Urinary bladder (tissue), 4 donors: ENCODE measurements around the gene RGS3. TPM values are rescaled to one million over a fixed set of nuclear protein-coding genes. Genes with fewer than 3 reads are reported as not detected.
"Not testable (repeated sequence)": the region's sequence is repeated elsewhere in the genome, so short reads cannot be mapped to it uniquely, and the experiment has no call there.

Experiments used
- DNase-seq: peaks from one replicate; pipeline ENCODE4 v3.0.0-alpha.2; 2015; ENCODE audit errors: extremely low spot score
- H3K27ac ChIP-seq: one replicate; pipeline ENCODE4 v1.5.1; 2013; ENCODE audit warnings: low read depth, mild to moderate bottlenecking, moderate library complexity
- H3K36me3 ChIP-seq: one replicate; pipeline ENCODE4 v1.6.1; 2013; ENCODE audit warnings: mild to moderate bottlenecking, moderate library complexity; ENCODE audit not compliant: insufficient read depth
- H3K4me1 ChIP-seq: one replicate; pipeline ENCODE4 v1.6.1; 2013; ENCODE audit warnings: mild to moderate bottlenecking, moderate library complexity; ENCODE audit not compliant: insufficient read depth
- H3K4me3 ChIP-seq: one replicate; pipeline ENCODE4 v1.5.1; 2013; ENCODE audit warnings: low read depth, low read length
- WGBS: extraction: QIAGEN DNeasy Blood & Tissue Kit; methylation state at CpG from one replicate; pipeline ENCODE4 v1.1.7; 2013; 5-methylcytosine and 5-hydroxymethylcytosine counted together
- polyA plus RNA-seq: library from polyadenylated mRNA; stranded (reverse); fragments of 200-250 nt; gene quantifications from one replicate; pipeline ENCODE4 v1.2.3, GENCODE V29; 2013
- total RNA-seq: library from RNA; depleted of rRNA; stranded (reverse); fragments of >200 nt; gene quantifications from one replicate; pipeline ENCODE4 v1.2.3, GENCODE V29; 2014
- donor health status: healthy with polysubstance abuse.
- donor health status: healthy.

RGS3 gene
- total and polyA plus RNA-seq, 2 donors = 28.5 to 52.4 TPM

DNA sequence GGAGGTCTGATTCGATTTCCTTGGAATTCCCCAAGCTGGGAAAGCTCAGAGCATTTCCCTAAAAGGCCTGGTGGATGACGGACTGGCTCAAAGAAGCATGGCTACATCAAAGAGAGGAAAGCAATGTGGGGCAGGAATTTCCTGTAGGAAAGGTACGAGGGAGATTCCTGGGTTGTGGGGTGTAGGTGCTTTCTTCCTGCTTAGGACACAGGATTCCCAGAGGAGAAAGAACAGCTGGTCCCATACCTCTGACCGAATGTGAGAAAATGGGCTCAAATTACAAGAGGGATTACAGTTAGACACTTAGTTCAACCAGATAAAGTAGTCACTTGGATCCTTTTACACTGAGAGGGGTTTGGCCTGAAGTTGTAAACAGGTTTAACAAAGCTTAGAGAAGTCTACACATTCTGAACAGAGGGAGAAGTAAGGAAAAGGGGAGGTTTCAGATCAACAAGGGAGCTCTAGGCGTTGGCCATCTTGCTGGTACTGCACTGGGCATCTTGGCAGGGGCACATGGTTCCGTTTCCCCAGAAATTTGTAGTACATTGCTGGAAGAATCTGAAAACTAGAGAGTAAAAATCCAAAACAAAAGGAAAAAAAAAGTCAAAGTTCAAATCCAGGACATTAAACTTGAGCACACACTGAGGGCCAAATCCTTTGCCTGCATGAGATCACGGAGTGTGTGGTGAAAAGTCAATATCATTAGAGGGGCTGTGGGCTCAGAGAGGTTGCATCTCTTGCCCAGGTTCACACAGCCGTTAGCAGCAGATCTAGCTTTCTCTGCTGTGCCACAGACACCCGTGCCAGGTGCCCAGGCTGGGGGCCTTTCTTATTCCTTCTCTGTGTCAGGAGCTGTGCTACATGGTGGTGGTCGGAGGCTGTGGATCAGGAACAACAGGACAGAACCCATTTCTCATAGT lies 171.3 kb downstream of the RGS3 start:
- 59% methylated on average over 10 of the region's 10 CpGs for WGBS
- Histone ChIP-seq H3K27ac (no peak overlapping the region), H3K36me3 (no peaks in the 10 kb centered on the region), H3K4me3 (no peak overlapping the region), H3K4me1 (no peaks in the 10 kb centered on the region)
- DNase-seq = no peak

DNA sequence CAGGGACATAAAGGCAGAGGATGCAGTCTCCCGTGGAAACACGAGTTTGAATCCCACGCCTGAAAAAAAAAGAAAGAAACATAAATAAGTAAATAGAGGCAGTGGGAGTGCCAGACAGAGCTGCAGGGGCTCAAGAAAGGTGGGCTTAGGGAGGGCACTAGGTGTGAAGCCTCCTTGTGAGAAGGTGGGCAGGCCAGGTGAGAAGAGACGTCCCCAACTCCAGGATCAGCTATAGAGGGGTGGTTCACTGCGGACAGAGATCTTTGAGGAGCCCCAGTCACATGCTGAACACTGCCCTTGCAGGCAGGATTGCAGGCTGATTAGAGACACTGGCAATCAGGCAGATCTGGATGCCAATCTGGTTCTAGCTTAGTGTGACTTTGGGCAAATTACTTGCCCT lies 172.1 kb downstream of the RGS3 start:
- Histone ChIP-seq H3K4me3 (no peak overlapping the region), H3K27ac (no peak overlapping the region), H3K4me1 (no peaks in the 10 kb centered on the region), H3K36me3 (no peaks in the 10 kb centered on the region)
- WGBS = 89% methylated on average over 5 of the region's 5 CpGs
- DNase-seq = no peak

DNA sequence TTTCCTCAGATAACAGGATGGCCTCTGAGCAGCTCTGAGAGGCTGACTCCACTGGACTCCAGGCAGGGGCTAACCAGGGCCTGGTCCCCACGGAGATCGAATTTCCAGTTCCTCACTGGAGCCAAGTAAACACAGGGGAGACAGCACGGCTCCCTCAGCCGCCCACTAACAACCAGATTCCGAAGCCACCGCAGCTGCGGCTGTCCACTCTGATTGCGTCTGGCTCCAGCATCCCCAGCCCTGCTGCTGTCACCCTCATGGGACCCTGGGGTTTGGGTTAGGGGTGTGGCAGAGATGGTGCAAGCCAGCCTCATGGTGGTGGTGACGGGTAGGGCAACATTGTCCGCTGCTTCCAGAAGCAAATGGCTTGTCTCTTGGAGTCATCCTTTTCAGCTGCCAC lies 172.6 kb downstream of the RGS3 start:
- no peaks in the 10 kb centered on the region for H3K4me1 ChIP-seq
- WGBS = 61% methylated on average over 10 of the region's 10 CpGs

DNA sequence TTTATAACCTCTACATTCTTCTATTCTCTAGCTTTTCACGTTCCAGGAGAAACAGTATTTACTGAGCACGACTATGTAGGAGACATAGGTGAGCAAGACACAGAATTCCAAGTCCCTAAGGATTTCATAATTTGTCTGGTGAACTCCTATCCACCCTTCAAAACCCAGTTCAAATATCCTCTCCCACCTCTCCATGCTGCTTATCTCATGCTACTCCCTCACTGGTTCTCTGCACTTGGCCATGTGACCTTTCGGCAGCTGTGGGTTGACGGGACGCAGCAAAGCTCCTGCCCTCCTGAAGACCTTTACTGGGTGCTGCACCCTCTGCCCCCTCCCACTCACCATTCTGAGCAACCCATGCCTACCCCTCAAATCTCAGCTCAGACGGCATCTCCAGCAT lies 173.2 kb downstream of the RGS3 start:
- no peak for DNase-seq
- Histone ChIP-seq H3K27ac (no peak overlapping the region), H3K4me3 (no peak overlapping the region), H3K36me3 (no peaks in the 10 kb centered on the region), H3K4me1 (no peaks in the 10 kb centered on the region)
- 93% methylated on average over 6 of the region's 6 CpGs for WGBS

More for the DNA sequence above, 172.6 kb downstream of the RGS3 start:
- DNase-seq = no peak
- no peak overlapping the region for H3K4me3 ChIP-seq
- H3K36me3 ChIP-seq = no peaks in the 10 kb centered on the region
- no peak overlapping the region for H3K27ac ChIP-seq

DNA sequence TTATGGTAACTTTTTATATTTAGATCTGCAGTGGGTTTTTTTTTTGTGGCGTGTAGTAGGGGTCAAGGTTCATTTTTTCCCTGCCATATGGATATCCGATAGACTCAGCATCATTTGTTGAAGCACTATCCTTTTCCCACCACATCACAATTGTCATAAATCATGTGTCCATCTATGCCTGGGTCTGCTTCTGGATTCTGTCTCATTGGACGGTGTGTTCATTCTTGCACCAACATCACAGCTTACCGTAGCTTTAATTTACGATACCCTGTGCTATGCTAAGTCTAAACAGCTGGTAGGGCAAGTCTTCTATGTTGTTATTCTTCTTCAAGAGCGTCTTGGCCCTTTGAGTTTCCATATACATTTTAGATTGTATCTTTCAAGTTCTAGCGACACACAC lies 175.0 kb downstream of the RGS3 start:
- no peak for DNase-seq
- Histone ChIP-seq H3K4me3 (no peak overlapping the region), H3K36me3 (no peaks in the 10 kb centered on the region), H3K27ac (no peak overlapping the region), H3K4me1 (no peaks in the 10 kb centered on the region)
- WGBS = 63% methylated on average over 7 of the region's 7 CpGs

DNA sequence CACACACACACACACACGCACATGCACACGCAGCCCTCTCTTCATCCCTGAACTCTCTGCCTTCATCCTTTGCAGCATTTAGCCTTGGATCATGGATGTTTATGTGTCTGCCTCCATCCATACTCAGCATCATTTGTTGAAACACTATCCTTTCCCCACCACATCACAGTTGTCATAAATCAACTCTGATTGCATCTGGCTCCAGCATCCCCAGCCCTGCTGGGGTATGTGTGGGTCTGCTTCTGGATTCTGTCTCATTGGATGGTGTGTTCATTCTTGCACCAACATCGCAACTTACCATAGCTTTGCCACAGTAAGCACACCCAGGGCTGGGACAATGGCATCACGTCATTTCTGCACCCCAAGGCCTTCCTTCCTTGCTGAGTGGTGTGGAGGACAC lies 175.4 kb downstream of the RGS3 start:
- Histone ChIP-seq H3K4me3 (no peak overlapping the region), H3K36me3 (no peaks in the 10 kb centered on the region), H3K27ac (no peak overlapping the region), H3K4me1 (no peaks in the 10 kb centered on the region)
- DNase-seq = no peak
- 79% methylated on average over 4 of the region's 4 CpGs for WGBS

DNA sequence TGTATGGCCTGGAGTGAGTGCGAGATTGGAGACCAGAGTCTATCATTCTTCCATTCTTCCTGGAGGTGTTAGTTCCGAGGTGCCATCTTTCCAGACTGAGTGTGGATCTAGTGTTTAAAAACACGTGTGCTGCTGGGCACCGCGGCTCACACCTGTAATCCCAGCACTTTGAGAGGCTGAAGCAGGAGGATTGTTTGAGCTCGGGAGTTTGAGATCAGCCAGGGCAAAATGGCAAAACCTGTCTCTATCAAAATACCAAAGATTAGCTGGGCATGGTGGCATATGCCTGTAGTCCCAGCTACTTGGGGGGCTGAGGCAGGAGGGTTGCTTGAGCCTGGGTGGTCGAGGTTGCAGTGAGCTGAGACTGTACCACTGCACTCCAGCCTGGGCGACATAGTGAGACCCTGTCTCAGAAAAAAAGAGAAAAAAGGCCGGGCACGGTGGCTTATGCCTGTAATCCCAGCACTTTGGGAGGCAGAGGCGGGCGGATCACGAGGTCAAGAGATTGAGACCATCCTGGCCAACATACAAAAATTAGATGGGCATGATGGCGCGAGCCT lies 176.0 kb downstream of the RGS3 start:
- not testable (repeated sequence) for H3K4me1 ChIP-seq, H3K27ac ChIP-seq, DNase-seq, H3K4me3 ChIP-seq, H3K36me3 ChIP-seq
- WGBS = 95% methylated on average over 15 of the region's 15 CpGs

DNA sequence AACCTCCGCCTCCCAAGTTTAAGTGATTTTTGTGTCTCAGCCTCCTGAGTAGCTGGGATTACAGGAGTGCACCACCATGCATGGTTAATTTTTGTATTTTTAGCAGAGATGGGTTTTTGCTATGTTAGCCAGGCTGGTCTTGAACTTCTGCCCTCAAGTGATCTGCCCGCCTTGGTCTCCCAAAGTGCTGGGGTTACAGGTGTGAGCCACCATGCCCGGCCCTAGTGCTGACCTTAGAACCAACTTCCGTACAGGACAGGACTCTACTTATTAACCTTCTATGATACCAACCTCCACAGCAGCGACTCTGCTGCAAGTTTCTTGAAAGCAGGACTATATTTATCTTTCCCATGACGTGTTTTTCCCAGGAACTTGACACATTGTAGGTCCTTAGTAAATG lies 176.9 kb downstream of the RGS3 start:
- WGBS = 71% methylated on average over 6 of the region's 6 CpGs
- no peak for DNase-seq
- no peak overlapping the region for H3K27ac ChIP-seq
- no peak overlapping the region for H3K4me3 ChIP-seq
- no peaks in the 10 kb centered on the region for H3K36me3 ChIP-seq
- no peaks in the 10 kb centered on the region for H3K4me1 ChIP-seq

DNA sequence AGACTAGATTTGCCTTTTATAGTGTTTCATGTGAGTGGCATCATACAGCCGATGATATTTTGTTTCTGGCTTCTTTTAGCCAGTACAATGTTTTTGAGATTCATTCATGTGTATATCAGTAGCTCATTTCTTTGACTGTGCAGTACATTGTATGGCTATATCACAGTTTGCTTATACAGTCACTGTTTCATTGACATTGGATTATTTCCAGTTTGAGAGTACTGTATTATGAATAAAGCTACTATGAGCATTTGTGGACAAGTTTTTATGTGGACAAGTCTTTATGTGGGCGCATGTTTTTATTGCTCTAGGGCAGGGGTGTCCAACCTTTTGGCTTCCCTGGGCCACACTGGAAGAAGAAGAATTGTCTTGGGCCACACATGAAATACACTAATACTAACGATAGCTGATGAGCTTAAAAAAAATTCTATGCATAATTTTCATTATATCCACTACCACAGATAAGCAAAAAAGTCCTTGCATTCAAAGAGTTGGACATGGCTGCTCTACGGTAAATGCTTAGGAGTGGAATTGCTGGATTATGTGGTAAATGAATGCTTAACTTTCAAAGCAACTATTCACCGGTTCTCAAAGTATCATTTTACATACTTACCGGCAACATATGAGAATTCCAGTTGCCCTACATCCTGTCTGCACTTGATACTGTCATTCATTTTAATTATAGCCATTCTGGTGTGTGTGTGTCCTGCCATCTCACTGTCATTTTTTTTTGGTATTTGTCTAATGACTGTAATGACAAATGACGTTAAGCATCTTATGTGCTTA lies 177.8 kb downstream of the RGS3 start:
- H3K4me3 ChIP-seq = no peak overlapping the region
- 75% methylated on average over 7 of the region's 7 CpGs for WGBS
- no peak for DNase-seq
- H3K27ac ChIP-seq = no peak overlapping the region
- H3K36me3 ChIP-seq = no peaks in the 10 kb centered on the region
- H3K4me1 ChIP-seq = no peaks in the 10 kb centered on the region

DNA sequence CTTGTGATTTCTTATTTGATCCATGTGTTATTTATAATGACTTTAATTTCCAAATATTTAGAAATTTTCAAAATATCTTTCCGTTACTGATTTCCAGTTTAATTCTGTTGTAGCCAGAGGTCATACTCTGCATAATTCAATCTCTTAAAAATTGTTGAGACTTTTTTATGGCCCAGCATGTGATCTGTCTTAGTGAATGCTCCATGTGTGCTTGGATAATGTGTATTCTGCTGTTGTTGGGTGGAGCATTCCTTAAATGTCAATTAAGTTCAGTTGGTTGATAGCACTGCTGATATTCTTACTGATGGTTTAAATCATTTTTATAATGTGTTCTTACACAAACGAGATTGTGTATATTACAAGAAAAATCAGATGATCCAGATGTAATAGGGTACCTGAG lies 180.8 kb downstream of the RGS3 start:
- no peaks in the 10 kb centered on the region for H3K36me3 ChIP-seq
- H3K4me3 ChIP-seq = no peak overlapping the region
- 48% methylated on average over 2 of the region's 2 CpGs for WGBS
- H3K27ac ChIP-seq = no peak overlapping the region
- no peaks in the 10 kb centered on the region for H3K4me1 ChIP-seq
- no peak for DNase-seq

DNA sequence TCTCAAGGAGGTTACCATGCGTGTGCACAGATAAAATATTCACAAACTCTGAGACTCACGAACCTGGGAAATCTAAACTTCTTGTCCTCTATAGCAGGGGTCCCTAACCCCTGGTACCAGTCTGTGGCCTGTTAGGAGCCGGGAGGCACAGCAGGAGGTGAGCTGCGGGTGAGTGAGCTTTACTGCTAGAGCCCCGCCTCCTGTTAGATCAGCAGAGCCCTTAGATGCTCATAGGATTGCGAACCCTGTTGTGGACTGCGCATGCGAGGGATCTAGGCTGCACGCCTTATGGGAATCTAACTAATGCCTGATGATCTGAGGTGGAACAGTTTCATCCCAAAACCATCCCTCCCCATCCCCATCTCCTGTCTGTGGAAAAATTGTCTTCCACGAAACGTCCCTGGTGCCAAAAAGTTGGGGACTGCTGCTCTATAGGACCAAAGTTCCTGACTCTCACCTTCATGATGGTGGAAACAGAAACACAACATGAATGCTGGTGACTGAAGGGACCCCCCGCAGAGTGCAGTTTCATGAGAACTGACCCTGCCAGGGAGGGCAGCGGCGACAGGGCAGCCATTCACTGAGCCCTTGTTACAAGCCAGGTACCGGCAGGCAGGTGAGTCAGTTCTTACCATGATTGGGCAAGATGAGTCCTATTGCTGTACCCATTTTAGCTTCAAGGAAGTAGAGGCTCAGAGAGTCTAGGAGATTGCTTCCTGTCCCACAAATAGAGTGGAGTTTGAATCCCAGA lies 181.9 kb downstream of the RGS3 start:
- H3K36me3 ChIP-seq = no peaks in the 10 kb centered on the region
- H3K27ac ChIP-seq = no peak overlapping the region
- WGBS = 88% methylated on average over 15 of the region's 15 CpGs
- no peak for DNase-seq
- no peaks in the 10 kb centered on the region for H3K4me1 ChIP-seq
- no peak overlapping the region for H3K4me3 ChIP-seq

DNA sequence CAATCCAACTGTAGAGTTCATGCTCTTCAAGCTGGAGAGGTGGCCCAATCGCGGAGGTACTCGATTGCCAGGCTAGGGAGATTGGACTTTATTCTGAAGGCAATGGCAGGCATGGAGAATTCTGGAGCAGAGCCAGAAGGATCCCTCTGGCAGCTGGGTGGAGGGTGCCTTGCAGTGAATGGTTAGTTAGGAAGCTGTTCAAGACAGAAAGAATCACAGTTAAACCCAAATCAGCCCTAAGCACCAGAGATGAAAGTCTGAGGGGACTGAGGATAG lies 182.4 kb downstream of the RGS3 start:
- Histone ChIP-seq H3K36me3 (no peaks in the 10 kb centered on the region), H3K4me1 (no peaks in the 10 kb centered on the region), H3K4me3 (no peak overlapping the region), H3K27ac (no peak overlapping the region)
- DNase-seq = no peak
- 95% methylated on average over 3 of the region's 3 CpGs for WGBS

DNA sequence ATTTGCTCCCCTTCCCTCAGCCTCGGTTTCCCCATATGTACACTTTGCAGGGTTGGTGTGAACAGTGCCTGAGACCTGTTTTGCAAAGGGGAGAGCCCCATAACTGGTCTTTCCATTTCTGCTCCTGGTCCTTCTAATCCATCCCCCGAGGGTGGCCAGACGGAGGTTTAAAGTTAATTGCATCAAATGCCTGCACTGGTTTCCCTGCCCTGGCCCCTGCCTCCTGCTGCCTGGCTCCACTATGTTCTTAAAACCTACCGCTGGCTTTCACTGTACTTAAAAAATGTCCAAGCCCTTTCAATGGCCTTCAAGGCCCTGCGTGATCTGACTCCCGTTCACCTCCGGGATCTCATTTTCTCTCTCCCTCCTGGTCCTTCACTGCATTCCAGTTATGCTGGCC lies 183.0 kb downstream of the RGS3 start:
- 94% methylated on average over 7 of the region's 7 CpGs for WGBS
- no peak for DNase-seq
- no peak overlapping the region for H3K27ac ChIP-seq
- no peak overlapping the region for H3K4me3 ChIP-seq
- no peaks in the 10 kb centered on the region for H3K36me3 ChIP-seq
- no peaks in the 10 kb centered on the region for H3K4me1 ChIP-seq
